ENCODE data around the gene FOXL1. TPM values are rescaled to one million over a fixed set of nuclear protein-coding genes. Genes with fewer than 3 reads are reported as not detected.

The FOXL1 gene
- total RNA-seq, 4 donors from 2014 or later = 0.52 to 0.83 (median 0.69) TPM

- 93% methylated on average over 42 of the region's 49 CpGs for WGBS
- Histone ChIP-seq H3K4me3 (no peak overlapping the region), H3K36me3 (peaks cover 0 to 54% (median 32%) of the 10 kb centered on the region in 4 donors), H3K9me3 (no peaks in the 10 kb centered on the region), H3K27me3 (no peaks in the 10 kb centered on the region), H3K27ac (replicated peaks in 1 of 4) (peak overlapping the region; percentile 50 to 69 (median 52)), H3K4me1 (peaks cover 3 to 18% (median 16%) of the 10 kb centered on the region in 4 donors)
- intact Hi-C loops (cut with DNase I) = no loop called here
- DNase-seq (ENCODE audit: extremely low spot score) = no peak
- no peak for TF ChIP-seq EP300 (IDR thresholded peaks at IDR 0.05)
- TF ChIP-seq CTCF (IDR thresholded peaks at IDR 0.05) = no peak
- no peak for TF ChIP-seq POLR2A (IDR thresholded peaks at IDR 0.05; ENCODE audit: low read depth)
- no peak for TF ChIP-seq POLR2AphosphoS5 (IDR thresholded peaks at IDR 0.05)
These were observed 46.5 kb upstream of the FOXL1 start for GRCh38 chr16:86531641-86532525.

GRCh38 chr16:86532526-86532815 lies 45.9 kb upstream of the FOXL1 start:
- Histone ChIP-seq H3K4me1 (peaks cover 3 to 18% (median 16%) of the 10 kb centered on the region in 4 donors), H3K9me3 (no peaks in the 10 kb centered on the region), H3K27me3 (no peaks in the 10 kb centered on the region), H3K36me3 (peaks cover 1 to 60% (median 37%) of the 10 kb centered on the region in 4 donors), H3K4me3 (no peak overlapping the region), H3K27ac (replicated peaks in 1 of 4) (no peak overlapping the region)
- intact Hi-C loops (cut with DNase I) = no loop called here
- TF ChIP-seq POLR2AphosphoS5 (IDR thresholded peaks at IDR 0.05) (no peak), POLR2A (IDR thresholded peaks at IDR 0.05; ENCODE audit: low read depth) (no peak), CTCF (IDR thresholded peaks at IDR 0.05) (no peak), EP300 (IDR thresholded peaks at IDR 0.05) (no peak)
- 89% methylated on average over 7 of the region's 7 CpGs for WGBS
- no peak for DNase-seq (ENCODE audit: extremely low spot score)

GRCh38 chr16:86533076-86533475 lies 45.3 kb upstream of the FOXL1 start:
- no peaks in the 10 kb centered on the region for H3K9me3 ChIP-seq
- 96% methylated on average over 8 of the region's 8 CpGs for WGBS
- TF ChIP-seq POLR2A (IDR thresholded peaks at IDR 0.05; ENCODE audit: low read depth) = no peak
- TF ChIP-seq EP300 (IDR thresholded peaks at IDR 0.05) = no peak
- no peak for TF ChIP-seq CTCF (IDR thresholded peaks at IDR 0.05)
- no peak for TF ChIP-seq POLR2AphosphoS5 (IDR thresholded peaks at IDR 0.05)
- H3K36me3 ChIP-seq = peaks cover 7 to 66% (median 43%) of the 10 kb centered on the region in 4 donors
- H3K4me3 ChIP-seq = no peak overlapping the region
- no peak overlapping the region for H3K27ac ChIP-seq (replicated peaks in 1 of 4)
- DNase-seq (ENCODE audit: extremely low spot score) = no peak
- intact Hi-C loops (cut with DNase I) = no loop called here
- H3K4me1 ChIP-seq = peaks cover 3 to 18% (median 16%) of the 10 kb centered on the region in 4 donors
- no peaks in the 10 kb centered on the region for H3K27me3 ChIP-seq

- Histone ChIP-seq H3K4me1 (peaks cover 3 to 18% (median 16%) of the 10 kb centered on the region in 4 donors), H3K27ac (replicated peaks in 1 of 4) (no peak overlapping the region), H3K36me3 (peaks cover 10 to 74% (median 51%) of the 10 kb centered on the region in 4 donors), H3K27me3 (no peaks in the 10 kb centered on the region), H3K9me3 (no peaks in the 10 kb centered on the region), H3K4me3 (no peak overlapping the region)
- WGBS = 86% methylated on average over 8 of the region's 8 CpGs
- no peak for TF ChIP-seq POLR2AphosphoS5 (IDR thresholded peaks at IDR 0.05)
- TF ChIP-seq POLR2A (IDR thresholded peaks at IDR 0.05; ENCODE audit: low read depth) = no peak
- TF ChIP-seq CTCF (IDR thresholded peaks at IDR 0.05) = no peak
- no peak for TF ChIP-seq EP300 (IDR thresholded peaks at IDR 0.05)
- intact Hi-C loops (cut with DNase I) = no loop called here
- no peak for DNase-seq (ENCODE audit: extremely low spot score)
These were observed 44.5 kb upstream of the FOXL1 start for GRCh38 chr16:86533767-86534351.

Data from esophagus muscularis mucosa (tissue), 4 donors.